ENCODE measurements around the gene DNASE1L1. TPM values are rescaled to one million over a fixed set of nuclear protein-coding genes. Genes with fewer than 3 reads are reported as not detected.
A peak's percentile ranks its signal among the peaks of the same experiment; 100 is the strongest.
"Not testable (repeated sequence)": the region's sequence is repeated elsewhere in the genome, so short reads cannot be mapped to it uniquely, and the experiment has no call there.

The DNASE1L1 gene
- total RNA-seq, 2 donors from 2014 or later, result 9.6 to 16.1 TPM

DNA sequence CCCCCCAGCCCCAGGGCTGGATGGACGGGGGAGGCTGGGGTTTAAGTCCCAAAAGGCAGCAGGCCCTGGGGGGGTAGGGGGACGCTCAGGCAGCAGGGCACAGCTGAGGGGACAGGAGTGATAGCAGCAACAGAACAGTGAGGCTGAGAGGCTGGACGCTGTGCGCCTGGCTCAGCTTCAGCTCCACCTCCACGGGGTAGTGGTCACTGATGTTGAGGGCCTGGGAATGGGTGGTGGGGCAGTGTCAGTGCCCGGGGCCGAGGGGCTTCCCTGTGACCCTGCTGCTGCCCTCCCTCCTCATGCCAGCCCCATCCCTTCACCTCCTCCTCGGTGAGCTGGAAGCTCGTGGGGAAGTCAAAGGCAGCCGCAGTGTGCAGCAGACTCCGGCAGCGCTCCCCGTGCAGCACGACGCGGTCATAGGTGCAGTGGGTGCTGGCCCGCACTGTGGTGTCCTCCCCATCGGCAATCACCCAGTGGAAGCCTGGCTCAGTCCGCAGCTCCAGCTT lies 6.4 kb downstream of the DNASE1L1 start:
- intact Hi-C loops (cut with DNase I), result no loop called here
- H3K27ac ChIP-seq, result peak overlapping the region in 3 of 4 donors; percentile 10 to 55 (median 51)
- peaks cover 20% of the 10 kb centered on the region for H3K4me1 ChIP-seq
- no peaks in the 10 kb centered on the region for H3K27me3 ChIP-seq
- no peak overlapping the region for H3K4me3 ChIP-seq
- no peaks in the 10 kb centered on the region for H3K9me3 ChIP-seq
- WGBS, 2 donors, result 56% methylated on average over 6 of the region's 19 CpGs; no CpG with 5 or more reads in 1 of the 2 donors
- no peak for DNase-seq
- no peak for ATAC-seq
- no peaks in the 10 kb centered on the region for H3K36me3 ChIP-seq (replicated peaks in 1 of 2; ENCODE audit: insufficient read depth in 1 of 2, low read depth in 2 of 2)
- TF ChIP-seq POLR2A (IDR thresholded peaks at IDR 0.05) (no peak), CTCF (IDR thresholded peaks at IDR 0.05) (no peak)

DNA sequence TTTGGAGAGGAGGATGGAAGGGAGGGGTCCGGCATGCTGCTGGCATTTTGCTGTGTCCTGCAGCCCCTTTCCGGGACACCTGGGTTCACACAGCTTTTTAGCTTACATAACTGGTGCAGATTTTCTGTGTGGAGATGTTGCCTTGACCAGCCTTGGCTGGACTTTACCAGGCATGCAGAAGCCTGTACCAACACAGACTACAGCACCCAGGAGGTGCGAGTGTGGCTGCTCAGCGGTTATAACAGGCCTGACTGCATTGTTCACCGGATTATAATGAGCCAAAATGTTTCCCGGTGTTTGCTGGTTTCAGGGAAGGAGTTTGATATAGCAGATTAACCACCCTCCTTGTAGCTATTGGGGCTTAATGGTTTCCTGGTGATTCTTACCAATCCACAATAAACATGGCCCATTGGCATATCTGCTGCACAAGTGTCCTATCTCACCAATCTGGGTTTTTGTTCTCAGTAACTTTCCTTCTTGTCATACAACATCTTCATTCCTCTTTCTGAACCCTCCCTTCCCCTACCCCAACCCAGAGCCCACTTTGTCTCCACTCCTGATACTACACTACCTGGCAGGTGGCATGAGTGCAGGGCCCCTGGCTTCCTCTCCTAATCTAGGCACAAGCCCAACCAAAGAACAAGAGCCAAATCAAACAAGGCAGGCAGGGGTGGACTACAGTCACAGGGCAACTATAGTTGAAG lies 7.0 kb downstream of the DNASE1L1 start:
- H3K9me3 ChIP-seq, result no peaks in the 10 kb centered on the region
- H3K27ac ChIP-seq, result peak overlapping the region in 3 of 4 donors; percentile 10 to 55 (median 51)
- WGBS, 2 donors, result 8 to 53% methylated on average over 4 to 6 of the region's 6 CpGs
- H3K4me1 ChIP-seq, result peaks cover 20% of the 10 kb centered on the region
- ATAC-seq (no peak), DNase-seq (peak in 2 of 4 donors; percentile 36 to 41)
- no peaks in the 10 kb centered on the region for H3K36me3 ChIP-seq (replicated peaks in 1 of 2; ENCODE audit: insufficient read depth in 1 of 2, low read depth in 2 of 2)
- no peaks in the 10 kb centered on the region for H3K27me3 ChIP-seq
- H3K4me3 ChIP-seq, result no peak overlapping the region
- intact Hi-C loops (cut with DNase I), result no loop called here
- TF ChIP-seq POLR2A (IDR thresholded peaks at IDR 0.05), result no peak
- TF ChIP-seq CTCF (IDR thresholded peaks at IDR 0.05), result no peak

- H3K9me3 ChIP-seq, result no peaks in the 10 kb centered on the region
- peak in 2 of 4 donors; percentile 37 to 49 for DNase-seq
- H3K36me3 ChIP-seq (replicated peaks in 1 of 2; ENCODE audit: insufficient read depth in 1 of 2, low read depth in 2 of 2), result no peaks in the 10 kb centered on the region
- no peak for TF ChIP-seq CTCF (IDR thresholded peaks at IDR 0.05)
- peak; percentile 9 to 73 (median 49) for TF ChIP-seq POLR2A (IDR thresholded peaks at IDR 0.05)
- intact Hi-C loops (cut with DNase I), result no loop called here
- H3K27ac ChIP-seq, result peak overlapping the region in 2 of 4 donors; percentile 51 to 55
- 25% methylated on average over 6 of the region's 6 CpGs; no CpG with 5 or more reads in 1 of the 2 donors for WGBS, 2 donors
- H3K4me1 ChIP-seq, result peaks cover 20% of the 10 kb centered on the region
- no peak for ATAC-seq
- H3K4me3 ChIP-seq, result no peak overlapping the region
- H3K27me3 ChIP-seq, result no peaks in the 10 kb centered on the region
These were observed 7.8 kb downstream of the DNASE1L1 start for GRCh38 chrX:154401045-154401799.

DNA sequence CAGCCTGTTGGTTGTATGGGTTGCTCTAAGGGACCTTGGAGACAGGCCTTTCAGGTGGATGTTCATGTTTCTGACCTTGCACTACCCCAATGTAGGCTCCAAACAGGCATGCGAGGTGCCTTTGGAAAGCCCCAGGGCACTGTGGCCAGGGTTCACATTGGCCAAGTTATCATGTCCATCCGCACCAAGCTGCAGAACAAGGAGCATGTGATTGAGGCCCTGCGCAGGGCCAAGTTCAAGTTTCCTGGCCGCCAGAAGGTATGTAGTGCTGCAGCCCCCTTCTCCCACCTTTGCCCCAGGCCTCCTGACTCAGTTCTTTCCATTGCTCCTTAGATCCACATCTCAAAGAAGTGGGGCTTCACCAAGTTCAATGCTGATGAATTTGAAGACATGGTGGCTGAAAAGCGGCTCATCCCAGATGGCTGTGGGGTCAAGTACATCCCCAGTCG lies 8.7 kb downstream of the DNASE1L1 start:
- intact Hi-C loops (cut with DNase I), result not testable (repeated sequence)

More for the DNA sequence above, 8.7 kb downstream of the DNASE1L1 start:
- 18 to 56% methylated on average over 2 to 6 of the region's 6 CpGs for WGBS, 2 donors
- H3K27me3 ChIP-seq; ATAC-seq; H3K36me3 ChIP-seq (replicated peaks in 1 of 2; ENCODE audit: insufficient read depth in 1 of 2, low read depth in 2 of 2); DNase-seq; H3K9me3 ChIP-seq; H3K4me3 ChIP-seq: not testable (repeated sequence)
- peak overlapping the region in 2 of 4 donors; percentile 99 for H3K27ac ChIP-seq
- H3K4me1 ChIP-seq, result peaks cover 20% of the 10 kb centered on the region

Measured in body of pancreas (tissue), 4 donors.